ENCODE data around the gene HTRA3. TPM values are rescaled to one million over a fixed set of nuclear protein-coding genes. Genes with fewer than 3 reads are reported as not detected.

Gene HTRA3
- total RNA-seq (2014; rRNA removed; shearing (Covaris generic)) (not detected in 2 replicates), total RNA-seq (2022) (not detected in 2 replicates), Bru-seq, nascent RNA (not detected), BruChase-seq, experiment 1, labeled RNA remaining after a 6-hour chase (not detected), BruChase-seq, experiment 2, labeled RNA remaining after a 2-hour chase (not detected)
- long read RNA-seq = 0 reads

GRCh38 chr4:8269535-8270417 is at the start of gene HTRA3:
TSS of gene HTRA3 (plus strand) at chr4:8269754. CDS start at chr4:8269969, 215 bp downstream.
- POLR2A ChIA-PET = no interaction called here

GRCh38 chr4:8220661-8221450 is 48.7 kb upstream of the HTRA3 start:
- POLR2A ChIA-PET = interaction anchor here (0.6 to 1.6 kb wide), 5 partner anchors 14 to 1751 kb away, joined by 3 to 4 read pairs (median 3); partner anchors contain the start of gene SH3TC1
- no peaks in the 10 kb centered on the region for H3K9me3 ChIP-seq (ENCODE audit: low read length)
- DNase-seq (ENCODE audit: low spot score) = no peak
- no peak overlapping the region for H3K4me2 ChIP-seq (ENCODE audit: low read length)
- peaks cover 8% of the 10 kb centered on the region for H3K4me1 ChIP-seq (ENCODE audit: insufficient read depth, low read length, poor library complexity, severe bottlenecking)
- no peak overlapping the region for H3K27ac ChIP-seq (ENCODE audit: low read depth, low read length, poor library complexity, severe bottlenecking)
- no peaks in the 10 kb centered on the region for H3K79me2 ChIP-seq (ENCODE audit: insufficient read depth, low read depth, low read length)
- no peak for TF ChIP-seq EZH2phosphoT487 (IDR thresholded peaks at IDR 0.05; ENCODE audit: borderline replicate concordance, low read depth, low read length)
- no peak for TF ChIP-seq CTCF (conservative IDR thresholded peaks at IDR 0.05; ENCODE audit: low read length)
- H3K9me2 ChIP-seq (ENCODE audit: insufficient read depth, low read length) = no peaks in the 10 kb centered on the region
- no peaks in the 10 kb centered on the region for H3K36me3 ChIP-seq (ENCODE audit: insufficient read depth, low read length)
- no peaks in the 10 kb centered on the region for H4K20me1 ChIP-seq (ENCODE audit: insufficient read depth, low read length)
- CTCF ChIA-PET (ENCODE audit: unreplicated experiment) = interaction anchor here (0.6 kb wide), 1 partner anchor 45 kb away, joined by 3 read pairs; no protein-coding TSS in a partner anchor
- no peak overlapping the region for H2AFZ ChIP-seq (ENCODE audit: low read length)
- H3K4me3 ChIP-seq (ENCODE audit: low read depth, low read length, poor library complexity, severe bottlenecking) = no peak overlapping the region
- intact Hi-C loops (cut with micrococcal nuclease; ENCODE audit: unreplicated experiment) = no loop called here
- no TSS peak for BruUV-seq (replicated peaks)

More at GRCh38 chr4:8269535-8270417, at the start of gene HTRA3:
- intact Hi-C loops (cut with micrococcal nuclease; ENCODE audit: unreplicated experiment) = no loop called here
- TF ChIP-seq EZH2phosphoT487 (IDR thresholded peaks at IDR 0.05; ENCODE audit: borderline replicate concordance, low read depth, low read length) = no peak
- TF ChIP-seq CTCF (conservative IDR thresholded peaks at IDR 0.05; ENCODE audit: low read length) = no peak
- no peaks in the 10 kb centered on the region for H3K9me2 ChIP-seq (ENCODE audit: insufficient read depth, low read length)
- H3K9me3 ChIP-seq (ENCODE audit: low read length) = no peaks in the 10 kb centered on the region
- no peak within 1 kb of the TSS for H2AFZ ChIP-seq (ENCODE audit: low read length)
- H3K4me2 ChIP-seq (ENCODE audit: low read length) = no peak within 1 kb of the TSS
- CTCF ChIA-PET (ENCODE audit: unreplicated experiment) = no interaction called here
- no peak within 1 kb of the TSS for H3K27ac ChIP-seq (ENCODE audit: low read depth, low read length, poor library complexity, severe bottlenecking)
- no peaks in the 10 kb centered on the region for H3K36me3 ChIP-seq (ENCODE audit: insufficient read depth, low read length)
- DNase-seq (ENCODE audit: low spot score) = no peak
- BruUV-seq (replicated peaks) = no TSS peak
- H3K4me1 ChIP-seq (ENCODE audit: insufficient read depth, low read length, poor library complexity, severe bottlenecking) = no peaks in the 10 kb centered on the region
- no peaks in the 10 kb centered on the region for H3K79me2 ChIP-seq (ENCODE audit: insufficient read depth, low read depth, low read length)
- H4K20me1 ChIP-seq (ENCODE audit: insufficient read depth, low read length) = no peaks in the 10 kb centered on the region
- no peak within 1 kb of the TSS for H3K4me3 ChIP-seq (ENCODE audit: low read depth, low read length, poor library complexity, severe bottlenecking)
